CD4-positive, alpha-beta T cell treated with Interleukin-15 for 1 hour (primary cell): ENCODE measurements around the gene GRK2.

Experiments
- DNase-seq: peaks from one replicate; pipeline ENCODE4 v3.0.0-alpha.2; 2020

GRK2 gene

DNA sequence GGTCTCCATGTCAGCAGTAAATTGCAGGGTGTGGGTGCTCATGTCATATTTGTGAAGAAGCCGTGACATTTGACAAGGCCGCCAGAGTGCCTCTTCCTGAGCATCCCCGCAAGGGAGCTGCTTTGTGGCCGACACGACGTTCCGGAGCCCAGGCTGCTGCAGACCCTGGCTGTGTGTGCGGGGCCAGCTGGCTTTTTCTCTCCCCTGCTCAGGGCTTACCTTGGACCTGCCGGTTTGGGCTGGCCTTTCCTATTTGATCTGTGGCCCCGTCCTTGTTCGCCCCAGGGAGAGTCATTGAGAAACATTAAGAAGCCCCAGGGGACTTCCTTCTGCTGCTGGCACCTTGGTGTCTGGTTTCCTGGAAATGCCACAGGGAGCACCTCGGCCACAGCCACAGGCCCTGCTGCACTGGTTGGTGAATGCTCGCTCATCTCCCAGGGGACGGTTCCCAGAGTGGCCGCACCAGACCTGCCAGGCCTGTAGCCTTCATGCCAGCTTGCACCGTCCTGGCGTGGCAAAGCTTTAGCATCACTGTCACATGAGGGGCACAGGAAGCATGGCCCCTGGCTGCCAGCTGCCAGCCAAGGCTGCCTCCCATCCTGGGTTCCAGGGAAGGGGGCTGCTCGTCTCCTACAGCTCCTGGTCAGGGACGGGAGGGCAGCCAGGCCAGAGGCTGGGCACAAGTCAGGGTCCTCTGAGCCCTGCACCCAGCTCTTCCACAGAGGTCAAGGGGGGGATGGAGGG, 5.4 kb downstream of the GRK2 start:
- DNase-seq: peak; percentile 79

GRCh38 chr11:67272327-67273259, 6.3 kb downstream of the GRK2 start:
- DNase-seq: peak; percentile 24

GRCh38 chr11:67273260-67273990, 7.2 kb downstream of the GRK2 start:
- peak; percentile 16 for DNase-seq

DNA sequence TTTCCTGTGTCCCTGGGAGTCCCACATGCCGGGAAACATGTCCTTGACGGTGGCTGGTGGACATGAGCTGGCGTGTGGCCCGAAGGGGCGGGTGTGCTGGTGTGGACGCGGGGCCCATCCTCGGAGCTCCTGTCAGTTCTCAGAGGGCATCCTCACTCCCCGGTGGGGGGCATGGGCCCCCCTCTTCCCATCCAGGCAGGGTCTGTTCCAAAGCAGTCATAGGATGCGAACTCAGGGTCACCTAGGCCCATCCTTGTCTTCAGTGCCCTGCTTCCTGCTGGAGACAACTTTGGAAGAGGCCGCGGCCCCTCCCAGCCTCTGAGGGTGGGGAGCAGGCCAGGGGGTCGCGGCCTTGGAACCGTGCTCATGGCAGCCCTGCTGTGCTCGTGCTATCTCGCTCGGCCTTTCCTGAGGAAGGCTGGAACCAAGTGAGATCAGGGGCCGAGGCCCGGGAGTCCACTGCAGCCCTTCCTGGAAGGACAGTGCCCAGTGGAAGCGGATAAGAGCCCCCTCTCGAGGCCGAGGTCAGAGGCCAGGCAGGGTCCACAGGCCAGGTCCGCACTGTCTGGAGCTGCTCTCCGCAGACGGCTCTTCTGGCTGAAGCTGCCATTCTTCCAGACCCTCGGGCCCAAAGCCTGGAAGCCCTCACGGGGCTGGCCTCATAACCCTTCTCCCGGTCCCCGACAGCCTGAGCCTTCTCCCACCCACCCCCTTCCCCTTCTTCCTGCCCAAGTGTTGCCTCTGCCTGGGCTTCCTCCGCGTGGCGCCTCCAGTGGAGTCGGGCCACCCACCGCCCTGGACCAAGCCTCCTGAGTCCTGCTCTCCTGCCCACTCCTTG, 8.7 kb downstream of the GRK2 start:
- DNase-seq: peak; percentile 13

DNA sequence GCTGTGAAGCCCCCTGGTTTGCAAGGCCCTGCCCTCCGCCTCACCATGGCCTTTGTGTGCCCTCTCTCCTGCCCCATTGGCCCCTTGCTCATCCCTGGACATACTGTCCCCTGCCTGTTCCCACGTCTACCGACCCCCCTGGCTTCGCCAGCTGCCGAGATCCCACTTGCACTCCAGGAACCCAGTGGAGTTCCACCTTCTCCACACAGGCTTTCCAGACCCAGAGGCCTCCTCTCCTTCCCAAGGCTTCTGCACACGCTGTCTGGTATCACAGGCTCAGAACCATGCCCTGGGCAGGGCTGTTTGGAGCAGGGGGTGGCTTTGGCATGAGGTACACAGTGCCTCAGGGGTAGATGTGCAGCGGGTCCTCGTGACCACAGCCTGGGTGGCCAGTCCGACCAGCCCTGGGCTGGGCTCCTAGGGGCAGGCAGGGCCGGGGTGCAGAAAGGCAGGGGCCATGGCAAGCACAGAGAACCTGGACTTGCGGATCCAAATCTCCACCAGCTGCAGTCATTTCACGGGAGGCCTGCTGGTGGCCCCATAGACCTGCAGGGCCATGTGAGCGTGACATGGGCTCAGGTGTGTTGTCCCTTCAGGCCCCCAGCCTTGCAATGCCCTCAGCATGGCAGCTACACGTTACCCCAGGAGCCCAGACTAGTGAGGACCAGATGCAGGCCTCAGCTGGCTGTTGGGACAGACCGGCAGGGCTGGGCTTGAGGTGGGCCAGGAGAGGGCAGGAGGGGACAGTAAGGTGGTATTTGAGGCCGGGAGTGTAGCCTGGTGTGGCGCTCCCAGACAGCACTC, 9.5 kb downstream of the GRK2 start:
- peak; percentile 37 for DNase-seq

- DNase-seq: peak; percentile 50
These were observed 10.5 kb downstream of the GRK2 start for GRCh38 chr11:67276781-67277230.

DNA sequence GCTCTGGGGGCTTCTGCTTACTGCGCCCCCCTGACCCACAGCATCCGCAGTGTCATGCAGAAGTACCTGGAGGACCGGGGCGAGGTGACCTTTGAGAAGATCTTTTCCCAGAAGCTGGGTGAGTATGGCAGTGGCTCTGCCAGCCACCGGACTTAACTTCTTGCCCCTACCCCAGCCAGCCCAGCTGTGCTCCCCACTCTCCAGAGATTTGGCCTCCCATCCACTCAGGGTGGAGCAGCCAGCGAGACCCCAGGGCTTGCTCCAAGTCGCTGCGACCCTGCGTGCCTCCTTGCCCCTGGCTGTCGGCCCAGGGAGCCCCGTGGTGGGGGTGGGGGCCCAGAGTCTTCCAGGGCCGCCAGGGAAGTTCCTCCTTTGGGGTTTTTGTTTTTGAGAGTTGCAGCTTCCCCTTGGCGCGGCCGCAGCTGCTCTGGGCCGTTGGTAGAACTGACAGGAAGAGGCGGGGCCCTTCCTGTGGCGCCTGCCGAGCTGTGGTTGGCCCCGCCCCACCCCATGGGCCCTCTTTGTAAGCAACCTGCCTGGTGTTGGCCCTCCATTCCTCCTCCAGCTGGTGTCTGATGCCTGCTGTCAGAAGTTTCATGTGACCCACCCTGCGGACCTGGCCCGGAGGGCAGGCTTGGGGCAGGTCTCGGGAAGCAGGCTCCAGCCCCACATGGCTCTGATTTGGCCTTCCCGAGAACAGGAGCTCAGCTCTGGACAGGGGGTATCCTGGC, 11.1 kb downstream of the GRK2 start:
- DNase-seq: peak; percentile 97

DNA sequence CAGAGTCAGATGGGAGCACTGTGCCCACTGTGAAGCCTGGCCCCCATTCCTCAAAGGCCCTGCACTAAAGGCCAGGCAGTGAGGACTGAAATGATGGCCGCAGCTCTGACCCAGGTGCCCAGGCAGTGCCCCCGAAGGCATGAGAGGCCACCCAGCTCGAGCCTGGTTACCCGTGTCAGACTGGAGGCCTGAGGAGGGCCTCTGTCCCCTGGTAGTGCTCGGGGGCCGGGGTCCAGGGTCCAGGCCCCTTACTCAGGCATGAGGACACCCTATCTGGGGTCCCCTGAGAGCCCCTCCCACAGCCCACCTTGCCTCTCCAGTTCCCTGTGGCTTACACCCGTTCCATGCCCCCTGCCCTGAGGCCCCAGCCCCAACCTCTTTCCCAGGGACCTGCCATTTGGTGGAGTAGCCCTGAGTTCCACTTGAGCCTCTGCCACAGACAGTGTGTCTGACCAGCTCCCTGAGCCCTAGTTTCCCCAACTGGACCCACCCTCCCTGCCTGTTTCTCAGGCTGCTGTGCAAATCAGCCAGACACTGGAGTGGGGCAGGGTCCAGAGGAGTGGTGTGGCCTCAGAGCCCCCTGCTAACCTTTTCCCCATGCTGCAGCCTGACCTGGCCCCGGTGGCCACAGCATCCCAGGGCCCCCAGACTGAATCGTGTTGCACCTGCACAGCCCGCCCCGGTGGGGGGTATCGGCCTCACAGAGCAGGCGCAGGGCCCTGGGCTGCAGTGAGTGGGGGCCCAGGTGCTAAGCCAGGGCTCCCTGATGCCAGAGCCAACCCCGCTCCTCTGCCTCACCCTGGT, 12.1 kb downstream of the GRK2 start:
- DNase-seq: no peak

DNA sequence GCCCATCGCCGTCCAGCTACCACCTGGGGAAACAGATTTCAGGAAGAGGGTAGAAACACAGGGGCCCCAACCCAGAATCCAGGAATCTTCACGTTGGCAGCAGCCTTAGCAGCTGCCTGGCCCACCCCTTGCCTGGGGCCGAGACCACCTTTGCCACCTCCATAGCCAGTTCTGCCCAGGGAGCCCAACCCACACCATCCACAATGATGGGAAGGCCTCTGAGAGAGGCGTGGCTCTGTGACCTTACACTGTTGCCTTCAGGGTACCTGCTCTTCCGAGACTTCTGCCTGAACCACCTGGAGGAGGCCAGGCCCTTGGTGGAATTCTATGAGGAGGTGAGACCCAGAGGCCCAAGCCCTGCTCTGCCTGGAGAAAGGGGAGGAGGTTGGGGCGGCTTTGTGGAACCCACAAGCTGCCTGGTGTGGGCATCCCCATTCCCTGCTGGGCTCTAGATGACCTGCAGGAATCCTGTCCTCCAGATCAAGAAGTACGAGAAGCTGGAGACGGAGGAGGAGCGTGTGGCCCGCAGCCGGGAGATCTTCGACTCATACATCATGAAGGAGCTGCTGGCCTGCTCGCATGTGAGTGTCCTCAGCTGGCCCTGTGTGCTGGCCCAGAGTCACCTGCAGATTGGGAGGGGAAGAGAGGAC, 12.8 kb downstream of the GRK2 start:
- peak; percentile 6 for DNase-seq

DNA sequence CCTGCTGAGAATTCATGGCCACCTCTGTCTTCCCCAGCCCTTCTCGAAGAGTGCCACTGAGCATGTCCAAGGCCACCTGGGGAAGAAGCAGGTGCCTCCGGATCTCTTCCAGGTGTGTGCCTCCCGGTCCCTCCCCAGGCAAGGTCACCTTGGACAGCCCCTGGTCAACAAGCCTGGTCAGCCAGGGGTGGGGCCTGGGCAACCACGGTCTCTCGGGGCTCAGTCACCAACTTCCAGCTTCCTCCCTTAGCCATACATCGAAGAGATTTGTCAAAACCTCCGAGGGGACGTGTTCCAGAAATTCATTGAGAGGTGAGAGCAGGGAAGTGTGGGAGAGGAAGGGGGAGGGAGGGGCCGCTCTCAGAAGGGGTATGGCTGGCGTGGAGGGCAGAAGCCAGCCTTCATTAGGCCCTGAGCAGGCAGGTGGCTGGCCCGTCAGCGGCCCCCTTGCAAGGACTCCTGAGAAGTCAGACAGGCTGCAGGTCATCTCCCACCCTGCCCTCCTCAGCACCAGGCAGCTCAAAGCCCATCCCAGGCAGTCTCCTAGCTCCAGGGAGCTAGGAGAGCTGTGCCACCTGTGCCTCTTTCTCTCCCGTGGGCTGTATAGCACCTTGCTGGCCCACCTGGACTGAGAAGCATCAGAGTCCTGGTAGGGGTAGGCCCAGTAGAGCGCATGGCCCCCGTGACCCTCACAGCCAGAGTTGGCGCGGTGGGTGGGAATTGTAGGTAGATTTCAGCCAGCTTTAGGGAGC, 13.5 kb downstream of the GRK2 start:
- peak; percentile 14 for DNase-seq

- DNase-seq: peak; percentile 11
These were observed 14.1 kb downstream of the GRK2 start for GRCh38 chr11:67280341-67280787.

- DNase-seq: peak; percentile 13
These were observed 14.7 kb downstream of the GRK2 start for GRCh38 chr11:67280788-67281551.

GRCh38 chr11:67281552-67282150, 15.4 kb downstream of the GRK2 start:
- DNase-seq: peak; percentile 8

DNA sequence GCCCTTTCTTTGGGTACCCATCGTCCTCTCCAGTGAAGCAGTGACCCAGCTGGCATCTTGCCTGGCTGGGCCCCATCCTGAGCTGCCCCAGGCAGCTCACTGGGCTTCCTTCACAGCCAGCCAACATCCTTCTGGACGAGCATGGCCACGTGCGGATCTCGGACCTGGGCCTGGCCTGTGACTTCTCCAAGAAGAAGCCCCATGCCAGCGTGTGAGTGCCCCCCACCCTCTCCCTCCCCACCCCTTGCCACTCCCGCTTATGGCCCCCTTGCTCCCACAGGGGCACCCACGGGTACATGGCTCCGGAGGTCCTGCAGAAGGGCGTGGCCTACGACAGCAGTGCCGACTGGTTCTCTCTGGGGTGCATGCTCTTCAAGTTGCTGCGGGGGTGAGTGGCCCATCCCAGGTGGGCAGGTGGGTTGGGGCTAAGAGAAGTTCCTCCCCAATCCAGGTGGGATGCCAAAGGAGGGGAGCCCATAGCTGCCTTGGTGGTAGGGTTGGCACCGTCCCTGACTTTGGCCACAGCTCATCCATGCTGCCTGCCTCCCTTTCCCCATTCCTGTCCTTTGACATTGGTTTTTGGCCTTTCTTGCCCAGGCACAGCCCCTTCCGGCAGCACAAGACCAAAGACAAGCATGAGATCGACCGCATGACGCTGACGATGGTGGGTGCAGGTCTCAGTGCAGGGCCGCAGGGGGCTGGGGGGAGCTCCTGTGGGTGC, 16.0 kb downstream of the GRK2 start:
- no peak for DNase-seq

DNA sequence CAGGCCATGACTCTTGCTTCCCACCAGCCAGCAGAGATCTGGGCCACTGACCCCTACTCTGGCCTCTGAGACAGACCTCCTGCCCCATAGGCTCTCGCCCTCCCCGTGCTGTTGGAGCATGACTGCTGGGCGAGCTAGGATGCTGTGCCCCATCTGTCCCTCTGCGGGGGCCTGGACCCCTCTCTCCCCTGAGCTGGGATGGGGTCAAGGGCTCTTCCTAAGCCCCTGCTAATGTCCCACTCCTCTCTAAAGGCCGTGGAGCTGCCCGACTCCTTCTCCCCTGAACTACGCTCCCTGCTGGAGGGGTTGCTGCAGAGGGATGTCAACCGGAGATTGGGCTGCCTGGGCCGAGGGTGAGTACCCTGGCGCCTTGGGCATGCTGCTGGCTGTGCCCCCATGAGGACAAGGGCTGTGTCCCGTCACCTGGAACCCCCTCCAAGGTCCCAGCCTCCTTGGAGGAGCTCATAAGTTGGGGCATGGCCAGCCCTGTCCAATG, 16.7 kb downstream of the GRK2 start:
- no peak for DNase-seq

- DNase-seq: peak; percentile 58
These were observed 17.2 kb downstream of the GRK2 start for GRCh38 chr11:67283481-67283963.
